Myocyte (in vitro differentiated cells): ENCODE data around the gene NCOA4. TPM values are rescaled to one million over a fixed set of nuclear protein-coding genes. Genes with fewer than 3 reads are reported as not detected.
"Not testable (repeated sequence)": the region's sequence is repeated elsewhere in the genome, so short reads cannot be mapped to it uniquely, and the experiment has no call there.

Experiments used
- DNase-seq: peaks from one replicate; pipeline ENCODE4 v3.0.0-alpha.2; 2012; ENCODE audit warnings: low read depth
- polyA plus RNA-seq: library from polyadenylated mRNA; unstranded; fragments of >200 nt; gene quantifications from one replicate; pipeline ENCODE4 v1.2.1, GENCODE V29; 2012; ENCODE audit warnings: missing spikeins
- total RNA-seq: library from RNA; depleted of rRNA; stranded (reverse); fragments of >200 nt; gene quantifications from 2 replicates; pipeline ENCODE4 v1.2.3, GENCODE V29; 2014

Gene NCOA4
- total RNA-seq = 139 and 181 TPM in 2 replicates
- 62.5 TPM for polyA plus RNA-seq

GRCh38 chr10:46030091-46030937 lies at the start of gene NCOA4:
TSS of gene NCOA4 (minus strand) at chr10:46030623. CDS start at chr10:46016680, 13,943 bp downstream.
- peak; percentile 99 for DNase-seq

- DNase-seq = no peak
These were observed 49.6 kb upstream of the NCOA4 start for GRCh38 chr10:46079831-46080585.

GRCh38 chr10:46077731-46078413 lies 47.4 kb upstream of the NCOA4 start:
- no peak for DNase-seq

- no peak for DNase-seq
These were observed 46.7 kb upstream of the NCOA4 start for GRCh38 chr10:46077141-46077554.

- DNase-seq = no peak
These were observed 45.4 kb upstream of the NCOA4 start for GRCh38 chr10:46075869-46076268.

GRCh38 chr10:46074196-46074946 lies 43.9 kb upstream of the NCOA4 start:
- no peak for DNase-seq

GRCh38 chr10:46073564-46073963 lies 43.1 kb upstream of the NCOA4 start:
- DNase-seq = no peak

- DNase-seq = no peak
These were observed 40.3 kb upstream of the NCOA4 start for GRCh38 chr10:46070749-46071148.

- no peak for DNase-seq
These were observed 39.5 kb upstream of the NCOA4 start for GRCh38 chr10:46069771-46070463.

- no peak for DNase-seq
These were observed 38.5 kb upstream of the NCOA4 start for GRCh38 chr10:46068905-46069304.

GRCh38 chr10:46068117-46068516 lies 37.7 kb upstream of the NCOA4 start:
- no peak for DNase-seq

- no peak for DNase-seq
These were observed 33.9 kb upstream of the NCOA4 start for GRCh38 chr10:46064269-46064817.

GRCh38 chr10:46062723-46063428 lies 32.5 kb upstream of the NCOA4 start:
- DNase-seq = no peak

- DNase-seq = no peak
These were observed 30.3 kb upstream of the NCOA4 start for GRCh38 chr10:46060706-46061105.

GRCh38 chr10:46057927-46058326 lies 27.5 kb upstream of the NCOA4 start:
- DNase-seq = not testable (repeated sequence)

- no peak for DNase-seq
These were observed 26.6 kb upstream of the NCOA4 start for GRCh38 chr10:46057038-46057437.

- no peak for DNase-seq
These were observed 25.3 kb upstream of the NCOA4 start for GRCh38 chr10:46055771-46056170.

GRCh38 chr10:46053534-46054434 lies 23.4 kb upstream of the NCOA4 start:
- DNase-seq = no peak
